ENCODE measurements around the gene PTGES3.
"Not testable (repeated sequence)": the region's sequence is repeated elsewhere in the genome, so short reads cannot be mapped to it uniquely, and the experiment has no call there.

The PTGES3 gene

GRCh38 chr12:56661979-56662638 is 26.0 kb downstream of the PTGES3 start:
- intact Hi-C loops (cut with DNase I; ENCODE audit: low total_unique reads): no loop called here
- Histone ChIP-seq H3K36me3 (peaks cover 31 to 56% (median 44%) of the 10 kb centered on the region in 3 donors), H3K4me1 (no peaks in the 10 kb centered on the region), H3K4me3 (no peak overlapping the region), H3K27me3 (no peaks in the 10 kb centered on the region), H3K27ac (no peak overlapping the region), H3K9me3 (no peaks in the 10 kb centered on the region)
- peak in 1 of 2 donors; percentile 39 for DNase-seq
- no peak for TF ChIP-seq CTCF (IDR thresholded peaks at IDR 0.05)

DNA sequence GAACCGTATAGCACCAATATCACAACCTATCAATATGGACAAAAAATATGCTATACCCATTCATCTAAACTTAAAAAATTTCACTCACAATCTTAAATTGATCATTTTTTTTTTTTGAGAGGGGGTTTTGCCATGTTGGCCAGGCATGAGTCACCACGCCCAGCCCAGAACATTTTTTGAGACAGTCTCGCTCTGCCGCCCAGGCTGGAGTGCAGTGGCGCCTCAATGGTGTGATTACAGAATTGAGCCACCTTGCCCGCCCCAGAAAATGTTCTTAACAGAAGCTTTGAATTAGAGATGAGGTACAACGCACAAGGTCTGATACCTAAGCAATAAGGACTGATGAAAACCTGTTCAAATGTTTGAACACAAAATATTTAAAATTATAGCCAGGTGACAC is 26.5 kb downstream of the PTGES3 start:
- Histone ChIP-seq H3K27me3 (no peaks in the 10 kb centered on the region), H3K9me3 (no peaks in the 10 kb centered on the region), H3K4me3 (no peak overlapping the region), H3K36me3 (peaks cover 25 to 50% (median 39%) of the 10 kb centered on the region in 3 donors), H3K4me1 (no peaks in the 10 kb centered on the region), H3K27ac (no peak overlapping the region)
- peak in 1 of 2 donors; percentile 23 for DNase-seq
- no peak for TF ChIP-seq CTCF (IDR thresholded peaks at IDR 0.05)
- intact Hi-C loops (cut with DNase I; ENCODE audit: low total_unique reads): no loop called here

DNA sequence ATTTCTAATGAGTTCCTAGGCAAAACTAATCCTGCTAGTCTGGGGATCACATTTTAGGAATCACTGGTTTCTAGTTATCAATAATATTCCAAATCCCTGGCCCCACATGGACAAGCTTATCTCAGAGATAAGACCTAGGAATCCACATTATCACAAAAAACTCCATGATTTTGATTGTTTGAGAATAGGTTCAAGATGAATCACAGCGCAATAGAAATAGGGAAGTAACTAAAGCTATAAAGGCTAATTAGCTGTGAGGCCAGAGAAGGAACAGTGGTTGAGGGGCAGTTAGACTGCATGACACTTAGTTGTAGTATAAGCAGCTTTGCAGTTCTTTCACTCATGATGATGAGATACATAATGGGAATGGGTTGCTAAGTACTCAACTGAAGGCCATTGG is 29.2 kb downstream of the PTGES3 start:
- no peak for TF ChIP-seq CTCF (IDR thresholded peaks at IDR 0.05)
- Histone ChIP-seq H3K36me3 (peaks cover 7 to 24% (median 20%) of the 10 kb centered on the region in 3 donors), H3K9me3 (peaks cover 0 to 6% (median 0%) of the 10 kb centered on the region in 3 donors), H3K27me3 (no peaks in the 10 kb centered on the region), H3K4me3 (no peak overlapping the region), H3K4me1 (no peaks in the 10 kb centered on the region), H3K27ac (no peak overlapping the region)
- intact Hi-C loops (cut with DNase I; ENCODE audit: low total_unique reads): no loop called here
- no peak for DNase-seq

- H3K27me3 ChIP-seq: no peaks in the 10 kb centered on the region
- peaks cover 0 to 6% (median 0%) of the 10 kb centered on the region in 3 donors for H3K9me3 ChIP-seq
- H3K4me3 ChIP-seq: no peak overlapping the region
- peaks cover 0 to 14% (median 8%) of the 10 kb centered on the region in 3 donors for H3K36me3 ChIP-seq
- DNase-seq: peak in 1 of 2 donors; percentile 24
- no peak for TF ChIP-seq CTCF (IDR thresholded peaks at IDR 0.05)
- intact Hi-C loops (cut with DNase I; ENCODE audit: low total_unique reads): no loop called here
- no peaks in the 10 kb centered on the region for H3K4me1 ChIP-seq
- H3K27ac ChIP-seq: no peak overlapping the region
These were observed 30.4 kb downstream of the PTGES3 start for GRCh38 chr12:56657416-56658379.

- intact Hi-C loops (cut with DNase I; ENCODE audit: low total_unique reads); DNase-seq; H3K4me1 ChIP-seq; H3K4me3 ChIP-seq; H3K36me3 ChIP-seq; H3K27me3 ChIP-seq; H3K9me3 ChIP-seq; H3K27ac ChIP-seq: not testable (repeated sequence)
These were observed 34.3 kb downstream of the PTGES3 start for GRCh38 chr12:56653781-56654180.

DNA sequence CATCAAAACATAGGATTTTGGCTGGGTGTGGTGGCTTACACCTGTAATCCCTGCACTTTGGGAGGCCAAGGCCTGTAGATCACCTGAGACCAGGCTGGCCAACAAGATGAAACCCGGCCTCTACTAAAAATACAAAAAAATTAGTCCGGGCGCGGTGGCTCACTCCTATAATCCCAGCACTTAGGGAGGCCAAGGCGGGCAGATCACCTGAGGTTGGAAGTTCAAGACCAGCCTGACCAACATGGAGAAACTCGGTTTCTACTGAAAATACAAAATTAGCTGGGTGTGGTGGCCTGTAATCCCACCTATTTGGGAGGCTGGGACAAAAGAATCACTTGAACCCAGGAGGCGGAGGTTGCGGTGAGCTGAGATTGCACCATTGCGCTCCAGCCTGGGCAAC is 40.1 kb downstream of the PTGES3 start:
- intact Hi-C loops (cut with DNase I; ENCODE audit: low total_unique reads): loop anchor here (5.0 to 10.0 kb wide), 2 partner anchors 39 to 77 kb away; partner anchors contain the start of genes NACA and PTGES3
- not testable (repeated sequence) for H3K27me3 ChIP-seq, H3K9me3 ChIP-seq, H3K27ac ChIP-seq, H3K4me3 ChIP-seq, DNase-seq
- peaks cover 11 to 22% (median 13%) of the 10 kb centered on the region in 3 donors for H3K36me3 ChIP-seq
- H3K4me1 ChIP-seq: peaks cover 0 to 24% (median 20%) of the 10 kb centered on the region in 4 donors

Measured in tibial artery (tissue), 4 donors.